NT2/D1 (cell line): ENCODE results near the gene TM2D1.

ENCODE experiments used
- YY1 ChIP-seq: IDR thresholded peaks from 2 replicates; pipeline ENCODE4 v1.6.1; 2011; ENCODE audit not compliant: insufficient read length, insufficient read depth
- ZNF274 ChIP-seq: IDR thresholded peaks from 2 replicates; pipeline ENCODE4 v1.6.1; 2011; ENCODE audit warnings: mild to moderate bottlenecking, low read depth, low read length

DNA sequence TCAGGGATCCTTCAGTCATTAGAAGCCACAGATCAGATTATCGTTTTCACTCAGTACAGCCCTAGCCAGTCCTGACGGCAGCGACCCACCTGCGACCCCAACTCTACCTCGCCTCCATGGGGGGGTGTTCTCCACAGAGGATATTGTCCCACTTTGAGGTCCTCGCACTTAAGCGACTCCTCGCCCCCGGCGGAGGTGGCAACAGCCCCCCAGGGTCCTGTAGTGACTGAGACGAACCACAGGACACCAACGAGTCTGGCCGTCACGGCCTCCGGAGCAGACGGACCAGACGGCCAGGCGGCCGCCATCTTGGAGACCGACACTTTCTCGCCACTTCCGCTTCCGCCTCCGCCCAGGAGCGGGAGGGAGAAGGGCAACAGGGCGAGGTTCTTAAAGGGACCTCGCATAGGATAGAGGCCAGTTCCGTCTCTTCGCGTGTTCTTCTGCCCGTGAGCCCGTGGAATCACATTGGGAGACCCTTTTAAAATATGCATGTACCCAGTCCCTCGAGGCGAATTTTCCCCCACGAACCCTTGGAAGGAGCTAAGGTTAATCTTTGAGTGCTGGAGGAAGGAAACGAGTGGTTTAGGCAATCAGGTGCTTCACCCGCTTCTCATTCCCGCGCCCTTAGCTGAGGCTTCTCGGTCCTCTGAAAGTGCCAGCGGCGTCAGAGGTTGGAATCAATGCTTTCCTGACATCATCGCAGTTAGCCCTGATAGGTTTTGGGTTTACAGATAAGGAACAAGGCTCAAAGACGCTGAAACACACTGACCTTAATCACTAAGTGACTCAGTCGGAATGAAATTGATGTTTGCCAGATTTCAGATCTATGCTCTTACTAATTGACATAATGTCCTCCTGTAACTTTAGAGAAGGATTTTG, at the start of gene TM2D1:
- TF ChIP-seq ZNF274 (no peak), YY1 (peak; percentile 96)
